AML-193 (cell line): ENCODE data around the gene NOL6.
"Not testable (repeated sequence)": the region's sequence is repeated elsewhere in the genome, so short reads cannot be mapped to it uniquely, and the experiment has no call there.

Source experiments
- DNase-seq, 2 experiments: peaks; one replicate each; lab custom pipeline; 2025; lab: John Stamatoyannopoulos, UW

NOL6 gene

GRCh38 chr9:33471361-33471760 is 2.4 kb downstream of the NOL6 start:
- no peak for DNase-seq

- no peak for DNase-seq
Observed at GRCh38 chr9:33469891-33470290, 3.8 kb downstream of the NOL6 start.

GRCh38 chr9:33468797-33469621 is 4.7 kb downstream of the NOL6 start:
- DNase-seq = no peak

- no peak for DNase-seq
Observed at GRCh38 chr9:33468215-33468730, 5.5 kb downstream of the NOL6 start.

- DNase-seq = no peak
Observed at GRCh38 chr9:33467526-33467925, 6.2 kb downstream of the NOL6 start.

- no peak for DNase-seq
Observed at GRCh38 chr9:33466565-33467495, 6.9 kb downstream of the NOL6 start.

GRCh38 chr9:33465596-33466564 is 7.8 kb downstream of the NOL6 start:
- DNase-seq = no peak

GRCh38 chr9:33465096-33465495 is 8.6 kb downstream of the NOL6 start:
- DNase-seq = no peak

GRCh38 chr9:33464045-33464636 is 9.6 kb downstream of the NOL6 start:
- DNase-seq = no peak

- DNase-seq = no peak
Observed at GRCh38 chr9:33463151-33463550, 10.6 kb downstream of the NOL6 start.

GRCh38 chr9:33461492-33461891 is 12.2 kb downstream of the NOL6 start:
- no peak for DNase-seq

GRCh38 chr9:33460854-33461253 is 12.9 kb downstream of the NOL6 start:
- DNase-seq = no peak

GRCh38 chr9:33459115-33459514 is 14.6 kb downstream of the NOL6 start:
- no peak for DNase-seq

- DNase-seq = no peak
Observed at GRCh38 chr9:33458444-33458843, 15.3 kb downstream of the NOL6 start.

- no peak for DNase-seq
Observed at GRCh38 chr9:33455945-33456344, 17.8 kb downstream of the NOL6 start.

- DNase-seq = not testable (repeated sequence)
Observed at GRCh38 chr9:33455456-33455855, 18.3 kb downstream of the NOL6 start.

- DNase-seq = not testable (repeated sequence)
Observed at GRCh38 chr9:33454661-33455026, 19.1 kb downstream of the NOL6 start.

GRCh38 chr9:33453999-33454660 is 19.6 kb downstream of the NOL6 start:
- no peak for DNase-seq

GRCh38 chr9:33453286-33453860 is 20.4 kb downstream of the NOL6 start:
- DNase-seq = no peak

GRCh38 chr9:33452828-33453271 is 20.9 kb downstream of the NOL6 start:
- peak; percentile 39 to 47 for DNase-seq
